GM21825 (cell line): ENCODE data around the gene TPGS2.
"Not testable (repeated sequence)": the region's sequence is repeated elsewhere in the genome, so short reads cannot be mapped to it uniquely, and the experiment has no call there.

Experiments used
- ATAC-seq: cut with Tn5 transposase; IDR thresholded peaks from one replicate; pipeline ENCODE4 v1.9.1; 2021; ENCODE audit warnings: mild to moderate bottlenecking, moderate library complexity; ENCODE audit not compliant: unreplicated experiment

Gene TPGS2, protein sequence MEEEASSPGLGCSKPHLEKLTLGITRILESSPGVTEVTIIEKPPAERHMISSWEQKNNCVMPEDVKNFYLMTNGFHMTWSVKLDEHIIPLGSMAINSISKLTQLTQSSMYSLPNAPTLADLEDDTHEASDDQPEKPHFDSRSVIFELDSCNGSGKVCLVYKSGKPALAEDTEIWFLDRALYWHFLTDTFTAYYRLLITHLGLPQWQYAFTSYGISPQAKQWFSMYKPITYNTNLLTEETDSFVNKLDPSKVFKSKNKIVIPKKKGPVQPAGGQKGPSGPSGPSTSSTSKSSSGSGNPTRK

DNA sequence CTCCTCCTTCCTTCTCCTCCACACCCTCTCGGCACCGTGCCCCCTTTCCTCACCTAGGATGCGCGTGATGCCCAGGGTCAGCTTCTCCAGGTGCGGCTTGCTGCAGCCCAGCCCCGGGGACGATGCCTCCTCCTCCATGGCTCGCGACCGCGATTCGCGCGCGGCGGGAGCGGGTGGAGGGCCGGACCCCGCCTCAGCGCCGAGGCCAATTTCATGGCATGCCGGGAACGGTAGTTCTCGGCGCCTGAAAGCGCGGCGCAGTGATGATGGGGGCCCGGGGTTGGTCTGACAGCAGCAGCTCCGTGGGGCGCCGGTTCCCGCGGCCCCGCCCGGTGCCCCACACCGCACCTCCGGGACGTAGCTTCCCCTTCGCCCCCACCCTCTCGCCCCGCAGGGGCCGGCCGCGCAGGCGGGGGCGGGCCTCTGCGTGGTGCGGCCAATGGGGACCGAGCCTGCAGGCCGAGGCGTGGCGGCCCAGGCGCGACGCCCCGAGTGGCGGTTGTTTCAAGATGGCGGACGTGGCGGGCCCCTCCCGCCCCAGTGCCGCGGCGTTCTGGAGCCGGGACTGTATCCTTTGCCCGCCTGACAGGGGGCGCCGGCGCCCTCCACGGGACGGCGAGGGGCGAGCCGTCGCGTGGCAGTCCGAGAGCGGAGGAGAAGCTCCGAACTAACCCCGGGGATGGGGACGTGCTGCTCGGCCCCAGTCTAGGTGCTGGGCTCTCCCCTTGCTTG, at the start of gene TPGS2, which contains the start of gene KIAA1328:
TPGS2 (minus strand) TSS at position 373 of the 732 bp plus-strand sequence; CDS start at position 138, 235 bp downstream.
KIAA1328 (plus strand) TSS at position 498 of the 732 bp plus-strand sequence; CDS start at position 510, 12 bp downstream.
- ATAC-seq, result peak; percentile 95

DNA sequence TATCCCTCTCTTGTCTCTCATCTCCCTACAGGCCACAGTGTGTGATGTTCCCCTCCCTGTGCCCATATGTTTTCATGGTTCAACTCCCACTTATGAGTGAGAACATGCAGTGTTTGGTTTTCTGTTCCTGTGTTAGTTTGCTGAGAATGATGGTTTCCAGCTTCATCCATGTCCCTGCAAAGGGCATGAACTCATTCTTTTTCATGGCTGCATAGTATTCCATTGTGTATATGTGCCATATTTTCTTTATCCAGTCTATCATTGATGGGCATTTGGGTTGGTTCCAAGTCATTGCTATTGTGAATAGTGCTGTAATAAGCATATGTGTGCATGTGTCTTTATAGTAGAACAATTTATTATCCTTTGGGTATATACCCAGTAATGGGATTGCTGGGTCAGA, 45.0 kb upstream of the TPGS2 start:
- ATAC-seq, result not testable (repeated sequence)

DNA sequence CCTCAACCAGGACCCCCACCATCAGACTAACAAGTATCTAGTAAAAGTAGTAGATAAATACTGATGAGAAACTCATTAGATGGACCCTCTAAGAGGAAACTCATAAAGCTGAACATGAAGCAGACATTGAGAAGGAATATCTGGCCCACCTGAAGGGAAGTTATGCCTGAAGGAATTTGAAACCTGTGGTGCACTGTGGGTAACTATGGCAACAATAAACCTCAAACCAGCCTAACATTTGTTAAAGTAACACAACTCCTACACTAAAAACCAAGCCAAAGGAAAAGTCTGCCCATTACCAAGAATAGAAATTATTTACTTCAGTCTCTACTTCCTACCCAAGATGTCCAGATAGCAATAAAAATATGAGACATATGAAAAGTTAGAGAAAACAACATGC, 43.5 kb upstream of the TPGS2 start:
- no peak for ATAC-seq

DNA sequence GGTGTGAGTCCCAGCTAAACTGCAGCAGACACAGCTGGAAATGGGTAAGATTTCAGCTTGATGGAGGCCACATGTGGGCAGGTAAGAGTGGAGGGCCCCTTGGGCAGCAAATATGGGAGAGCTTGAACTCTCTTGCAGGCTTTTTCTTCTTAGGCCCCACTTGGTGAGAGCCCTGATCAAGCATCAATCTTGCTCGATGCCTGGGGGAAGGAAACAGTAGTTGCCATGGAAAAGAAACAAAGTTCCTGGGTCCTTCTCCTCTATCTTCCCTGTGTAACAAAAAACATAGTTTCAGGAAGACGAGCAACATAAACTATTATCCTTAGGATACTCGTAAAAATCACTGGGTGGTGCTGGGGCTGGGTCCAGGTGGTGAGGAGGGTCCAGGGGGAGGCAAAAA, 43.0 kb upstream of the TPGS2 start:
- ATAC-seq, result no peak

DNA sequence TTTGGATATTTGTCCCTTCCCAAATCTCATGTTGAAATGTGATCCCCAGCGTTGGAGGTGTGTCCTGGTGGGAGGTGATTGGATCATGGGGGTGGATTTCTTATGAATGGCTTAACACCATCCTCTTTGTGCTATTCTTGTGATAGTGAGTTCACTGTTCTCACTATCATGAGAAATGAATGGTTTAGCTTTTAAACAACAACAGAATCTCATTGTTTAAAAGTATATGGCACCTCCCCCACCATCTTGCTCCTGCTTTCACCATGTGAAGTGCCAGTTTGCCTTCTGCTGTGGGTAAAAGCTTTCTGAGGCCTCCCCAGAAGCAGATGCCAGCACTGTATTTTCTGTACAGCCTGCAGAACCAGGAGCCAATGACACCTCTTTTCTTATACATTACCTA, 38.3 kb upstream of the TPGS2 start:
- no peak for ATAC-seq

DNA sequence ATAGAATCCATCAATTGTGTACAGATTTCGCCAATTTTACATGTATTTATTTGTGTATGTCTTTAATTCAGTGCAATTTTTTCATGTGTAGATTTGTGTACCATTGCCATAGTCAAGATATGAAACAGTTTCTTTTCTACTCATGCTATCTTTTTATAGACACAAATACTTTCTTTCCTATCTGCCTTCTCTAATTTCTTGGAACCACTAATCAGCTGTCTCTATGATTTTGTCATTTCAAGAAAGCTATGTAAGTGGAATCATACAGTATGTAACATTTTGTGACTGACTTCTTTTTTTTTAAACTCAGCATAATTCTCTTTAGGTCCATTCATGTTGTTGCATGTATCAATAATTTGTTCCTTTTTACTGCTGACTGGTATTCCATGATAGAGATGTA, 33.4 kb upstream of the TPGS2 start:
- no peak for ATAC-seq

DNA sequence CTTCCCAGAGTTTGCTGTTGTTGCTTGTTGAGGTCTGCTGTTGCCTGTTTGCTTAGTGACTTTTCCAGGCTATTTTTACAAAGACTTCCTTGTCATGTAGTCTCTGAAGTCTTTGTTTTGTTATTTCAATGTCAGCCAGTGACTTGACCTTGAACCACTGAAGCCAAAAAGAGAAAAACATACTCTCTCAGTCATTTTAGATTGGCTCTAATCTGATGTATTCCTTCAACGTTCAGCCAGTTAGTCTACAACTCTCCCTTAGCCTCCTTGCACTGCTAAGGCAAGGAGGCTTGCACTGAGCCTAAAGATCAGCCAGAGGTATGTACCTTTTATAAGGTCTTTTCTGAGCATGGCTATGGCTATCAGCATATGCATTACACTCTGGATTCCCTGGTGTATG, 28.0 kb upstream of the TPGS2 start:
- ATAC-seq, result no peak

DNA sequence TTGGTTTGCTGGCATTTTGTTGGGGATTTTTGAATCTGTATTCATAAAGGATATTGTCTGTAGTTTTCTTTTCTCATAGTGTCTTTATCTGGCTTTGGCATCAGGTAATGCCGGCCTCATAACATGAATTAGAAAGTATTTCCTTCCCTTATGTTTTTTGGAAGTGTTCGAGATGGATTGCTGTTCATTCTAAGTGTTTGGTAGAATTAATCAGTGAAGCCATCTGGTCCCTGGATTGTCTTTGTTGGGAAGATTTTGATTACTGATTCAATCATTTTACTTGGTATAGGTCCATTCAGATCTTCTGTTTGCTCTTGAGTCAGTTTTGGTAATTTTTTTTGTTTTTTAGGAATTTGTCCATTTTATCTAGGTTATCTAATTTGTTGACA, 22.4 kb upstream of the TPGS2 start:
- no peak for ATAC-seq

DNA sequence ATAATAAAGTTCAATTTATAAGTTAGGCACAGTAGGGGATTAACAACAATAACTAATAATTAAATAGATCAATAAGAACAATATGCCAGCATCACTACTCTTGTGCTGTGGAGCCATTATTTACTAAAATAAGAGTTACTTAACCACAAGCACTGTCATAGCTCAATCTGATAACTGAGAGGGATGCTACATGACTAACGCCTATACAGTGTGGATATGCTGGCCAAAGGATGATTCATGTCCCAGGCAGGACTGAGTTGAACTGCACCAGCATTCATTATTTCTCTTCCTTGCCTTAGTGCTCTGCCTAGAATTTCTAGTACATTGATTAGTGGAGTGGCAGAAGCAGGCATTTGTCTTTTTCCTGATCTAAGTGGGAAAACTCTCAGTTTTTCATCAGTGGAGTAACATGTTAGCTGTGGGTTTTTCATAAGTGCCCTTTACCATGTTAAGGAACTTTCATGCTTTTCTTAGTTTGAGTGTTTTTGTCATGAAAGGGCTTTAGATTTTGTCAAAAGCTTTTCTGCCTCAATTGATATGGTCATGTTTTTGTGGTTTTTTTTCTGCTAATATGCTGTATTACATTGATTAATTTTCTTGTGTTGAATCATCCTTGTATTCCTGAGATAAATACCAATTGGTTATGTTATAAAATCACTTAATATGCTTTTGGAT, 21.9 kb upstream of the TPGS2 start:
- ATAC-seq, result no peak

DNA sequence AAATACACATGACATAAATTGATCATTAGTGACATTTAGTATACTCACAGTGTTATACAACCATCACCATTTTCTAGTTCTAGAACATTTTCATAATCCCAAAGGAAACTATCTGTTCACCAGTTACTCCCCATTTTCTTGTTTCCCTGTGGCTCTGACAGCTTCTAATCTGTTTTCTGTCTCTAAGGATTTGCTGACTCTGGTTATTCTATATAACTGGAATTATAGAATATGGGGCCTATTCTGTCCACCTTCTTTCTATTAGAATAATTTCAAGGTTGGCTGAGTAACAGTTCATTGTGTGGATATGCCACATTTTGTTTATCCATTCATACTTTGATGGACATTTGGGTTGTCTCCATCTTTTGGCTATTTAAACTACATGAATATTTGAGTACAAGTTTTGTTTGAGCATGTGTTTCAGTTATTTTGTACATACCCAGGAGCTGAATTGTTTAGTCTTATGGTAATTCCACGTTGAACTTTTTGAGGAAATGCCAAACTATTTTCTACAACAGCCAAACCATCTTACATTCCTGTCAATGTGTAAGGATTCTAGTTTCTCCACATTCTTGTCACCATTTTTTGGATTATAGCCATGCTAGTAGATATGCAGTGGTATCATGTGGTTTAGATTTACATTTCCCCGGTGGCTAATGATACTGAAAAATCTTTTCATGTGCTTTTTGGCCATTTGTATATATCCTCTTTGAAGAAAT, 20.6 kb upstream of the TPGS2 start:
- ATAC-seq, result no peak

DNA sequence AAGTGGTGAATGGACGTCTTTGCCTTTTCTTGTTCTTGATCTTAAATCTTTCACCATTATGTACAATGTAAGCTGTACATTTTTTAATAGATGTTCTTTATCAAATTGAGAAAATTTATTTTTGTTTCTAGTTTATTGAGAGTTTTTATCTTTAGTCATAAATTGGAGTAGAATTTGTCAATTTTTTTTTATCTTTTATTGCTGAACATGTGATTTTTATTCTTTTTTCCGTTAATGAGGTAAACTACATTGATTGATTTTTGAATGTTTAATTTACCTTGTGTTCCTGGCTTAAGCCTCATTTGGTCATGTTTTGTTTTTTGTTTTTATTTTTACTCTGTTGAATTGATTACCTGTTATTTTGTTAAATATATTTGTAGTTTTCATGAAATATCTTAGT, 19.8 kb upstream of the TPGS2 start:
- ATAC-seq, result no peak

DNA sequence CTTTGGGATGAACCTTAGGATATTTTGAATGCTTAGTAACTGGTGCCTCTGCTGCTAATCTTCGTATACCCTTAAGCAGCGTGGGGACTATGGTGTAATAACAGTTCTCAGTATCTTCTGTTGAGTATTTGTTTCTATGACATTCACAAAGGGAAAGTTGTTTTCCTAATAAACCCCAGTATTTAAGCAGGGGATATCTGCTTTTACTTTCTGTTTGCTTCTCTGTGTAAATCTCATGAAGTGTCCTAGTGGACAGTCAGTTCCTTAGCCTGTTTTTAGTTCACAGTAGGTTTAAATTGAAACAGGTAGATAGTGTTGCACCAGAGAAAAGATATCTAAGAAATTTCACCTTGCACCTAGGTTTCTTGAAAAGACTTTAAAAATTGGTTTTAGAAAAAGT, 15.0 kb upstream of the TPGS2 start:
- no peak for ATAC-seq

DNA sequence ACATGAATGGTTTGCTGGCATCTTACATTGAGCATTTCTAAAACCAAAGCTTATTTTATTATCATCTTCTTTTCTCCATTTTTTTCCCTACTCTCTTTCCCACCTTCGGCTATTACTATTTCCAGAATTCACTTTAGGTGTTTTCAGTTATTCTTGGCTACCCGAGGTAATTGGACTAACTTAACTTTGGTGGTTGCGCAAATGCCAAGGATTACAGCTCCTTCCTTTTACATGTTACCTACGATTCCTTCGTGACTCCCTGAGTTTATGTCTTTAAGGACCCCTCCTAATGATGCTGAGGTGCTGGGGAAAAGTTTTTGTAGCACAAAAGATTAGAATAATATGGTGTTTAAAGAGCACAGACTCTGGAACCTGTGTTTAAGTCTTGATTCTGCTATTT, 14.4 kb upstream of the TPGS2 start:
- no peak for ATAC-seq

DNA sequence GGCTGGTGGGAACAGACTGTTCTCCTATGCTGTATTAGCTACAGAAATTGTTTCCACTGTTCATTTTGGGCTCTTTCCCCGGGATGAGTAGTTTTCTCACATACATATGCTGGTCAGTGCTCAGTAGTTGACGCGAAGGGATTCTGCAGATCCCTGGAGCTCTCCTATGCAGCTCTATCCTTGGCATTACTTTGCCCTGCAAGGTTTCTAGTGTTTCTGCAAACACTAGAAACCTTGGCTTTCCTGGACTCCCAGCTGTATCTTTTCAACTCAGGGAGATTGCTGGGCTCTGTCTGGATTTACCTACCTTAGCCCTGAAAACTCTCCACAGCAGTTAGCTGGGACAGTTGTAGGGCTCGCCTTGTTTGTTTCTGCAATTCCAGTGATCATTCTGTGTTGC, 11.0 kb upstream of the TPGS2 start:
- no peak for ATAC-seq

DNA sequence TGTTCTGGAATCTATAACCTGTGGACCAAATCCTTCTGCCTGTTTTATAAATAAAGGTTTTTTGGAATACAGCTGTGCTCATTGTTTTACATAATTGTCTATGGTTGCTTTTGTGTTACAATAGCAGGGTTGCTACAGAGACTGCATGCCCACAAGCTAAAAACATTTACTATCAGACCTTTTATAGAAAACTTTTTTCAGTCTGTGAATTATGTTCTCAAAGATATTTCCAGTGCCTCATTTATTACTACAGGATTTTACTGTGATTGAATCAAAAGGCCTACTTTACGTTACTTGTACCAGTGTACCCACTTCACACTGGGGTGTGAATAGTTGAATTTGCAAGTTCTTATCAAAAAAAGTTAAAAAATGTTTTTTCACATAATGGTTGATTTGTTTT, 7.1 kb upstream of the TPGS2 start:
- ATAC-seq, result no peak

DNA sequence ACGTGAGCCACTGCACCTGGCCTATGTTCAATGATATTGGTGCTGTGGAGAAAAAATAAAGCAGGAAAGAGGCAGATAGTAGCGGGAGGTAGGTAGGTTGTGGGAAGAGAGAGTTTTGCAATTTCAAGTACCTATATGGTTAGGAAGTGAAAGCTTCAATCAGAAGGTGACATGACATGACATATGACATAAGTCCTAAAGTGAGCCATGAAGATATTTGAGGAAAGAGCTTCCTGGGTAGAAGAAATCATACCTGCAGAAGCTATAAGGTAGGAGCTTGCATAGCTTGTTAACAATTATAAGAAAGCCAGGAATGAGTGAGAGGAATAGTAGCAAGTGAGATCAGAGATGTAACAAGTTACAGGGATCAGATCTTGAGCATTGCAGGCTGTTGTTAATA, 4.3 kb upstream of the TPGS2 start:
- ATAC-seq, result no peak

DNA sequence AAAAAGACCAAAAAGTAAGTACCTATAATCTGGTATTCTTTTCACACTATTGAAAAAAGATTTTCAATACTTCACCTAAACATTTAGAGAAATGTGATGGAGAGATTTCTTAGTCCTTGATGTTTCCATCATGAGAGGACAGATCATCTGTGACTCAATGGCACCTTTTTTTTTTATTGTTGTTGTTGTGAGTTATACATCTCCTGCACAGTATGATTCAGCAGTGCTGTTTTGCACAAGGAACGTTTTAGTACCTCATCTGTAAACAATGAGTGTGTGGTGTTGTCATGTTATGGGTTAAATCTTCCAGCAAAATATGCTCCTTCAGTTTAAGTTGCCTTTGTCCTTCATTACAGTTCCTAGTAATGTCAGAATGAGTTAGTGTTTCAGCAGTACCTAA, 2.3 kb upstream of the TPGS2 start:
- no peak for ATAC-seq

DNA sequence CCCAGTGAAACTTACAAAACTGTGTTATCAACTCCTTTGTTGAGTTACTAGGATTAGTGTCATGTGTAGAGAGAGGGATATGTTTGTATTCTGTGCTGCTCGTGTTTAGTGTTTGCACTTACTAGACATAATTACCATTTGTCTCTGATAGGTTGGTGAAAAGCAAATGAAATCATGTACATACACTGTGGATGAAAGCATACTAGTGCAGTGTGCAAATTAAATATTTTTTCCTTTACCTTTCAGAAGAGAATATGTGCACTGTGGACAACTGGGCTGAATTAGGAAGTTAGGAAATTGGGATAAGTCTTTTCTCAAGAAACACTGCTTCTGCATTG, 1.3 kb upstream of the TPGS2 start:
- ATAC-seq, result no peak

DNA sequence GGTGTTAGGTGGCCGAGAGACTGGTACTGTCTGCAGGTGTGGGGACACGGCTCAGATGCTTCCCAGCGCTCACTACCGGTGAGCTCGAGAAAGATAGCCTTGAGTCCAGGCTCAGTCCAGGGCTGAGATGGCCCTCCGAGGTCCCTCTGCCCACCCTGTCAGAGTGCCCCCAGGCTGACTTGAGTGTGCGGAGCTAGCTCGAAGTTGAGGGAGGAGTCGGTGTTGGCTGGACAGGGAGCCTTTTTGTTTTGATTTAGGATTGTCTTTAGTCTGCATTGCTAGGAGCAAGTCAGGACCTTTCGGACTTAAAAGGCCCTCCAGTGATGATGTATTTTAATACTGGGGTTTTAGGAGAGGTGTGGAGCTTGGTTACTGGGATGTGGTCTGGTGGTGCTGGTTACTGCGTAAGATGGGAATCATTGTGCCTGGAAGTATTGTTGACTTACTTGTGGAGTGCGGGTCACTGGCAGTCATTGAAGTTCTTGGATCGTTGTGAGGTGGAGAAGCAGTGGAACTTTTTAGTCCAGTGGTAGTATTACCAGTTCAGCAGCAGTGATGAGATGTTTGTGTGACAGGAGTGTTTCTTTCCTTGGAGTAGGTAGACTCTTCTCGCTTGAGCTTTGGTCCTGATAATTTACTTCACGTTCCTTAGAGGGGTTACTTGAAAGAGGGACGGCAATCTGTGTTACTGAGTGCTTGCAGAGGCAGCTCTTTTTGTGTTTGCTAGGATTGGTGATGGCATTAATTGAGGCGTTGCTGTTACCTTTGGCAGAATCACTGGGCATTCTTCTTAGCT, 758 bp upstream of the TPGS2 start:
- ATAC-seq, result no peak

DNA sequence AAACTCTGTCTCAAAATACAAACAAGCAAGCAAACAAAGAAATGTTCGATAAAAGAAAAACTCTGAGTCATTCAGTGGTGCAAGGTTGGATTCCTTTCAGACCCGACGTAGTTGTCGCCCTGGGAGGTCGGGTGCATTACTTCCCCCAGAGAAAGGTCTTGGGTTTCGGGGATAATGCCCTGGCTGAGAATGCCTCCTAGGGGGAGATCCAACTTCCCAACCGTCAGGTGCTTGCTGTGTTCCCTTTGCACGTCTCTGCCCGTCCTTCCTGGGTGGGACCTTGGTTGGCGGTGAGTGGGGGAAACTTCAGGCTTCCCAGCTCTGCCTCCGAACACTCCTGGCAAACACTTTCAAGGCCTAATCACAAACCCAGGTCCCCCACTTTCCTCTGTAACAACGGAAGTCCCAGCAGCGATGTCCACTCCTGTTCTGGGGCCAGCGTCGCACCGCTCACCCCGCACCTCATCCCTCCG, 609 bp downstream of the TPGS2 start:
- ATAC-seq, result peak; percentile 5

DNA sequence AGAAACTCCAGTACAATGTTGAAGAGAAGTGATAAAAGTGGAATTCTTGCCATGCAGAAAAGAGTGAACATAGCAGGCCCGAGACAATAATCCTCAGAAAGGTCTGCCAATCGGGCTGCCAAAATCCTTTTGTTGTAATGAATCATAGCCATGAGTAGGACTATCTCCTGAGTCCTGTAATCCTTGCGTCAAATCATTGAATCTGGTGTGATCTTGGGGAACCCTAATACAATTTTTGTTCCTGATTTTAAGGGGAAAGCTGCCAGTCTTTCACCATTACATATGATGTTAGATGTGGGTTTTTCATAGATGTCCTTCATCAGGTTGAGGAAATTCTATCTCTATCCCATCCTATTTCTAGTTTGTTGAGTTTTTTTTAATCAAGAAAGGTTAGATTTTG, 2.2 kb downstream of the TPGS2 start:
- no peak for ATAC-seq
